Esophagus squamous epithelium (tissue), 4 donors: ENCODE results near the gene TSHZ2.

ENCODE experiments used
- CTCF ChIP-seq, 6 experiments: fragments of 450-650 bp in 4 of 6; fragments of 200-600 bp in 2 of 6; sonication (generic) in 2 of 6; IDR thresholded peaks; one replicate each; pipeline ENCODE4 v1.5.1; 2016 to 2019; ENCODE audit warnings: antibody characterized with exemption in 6 of 6, mild to moderate bottlenecking in 4 of 6, moderate library complexity in 4 of 6
- POLR2A ChIP-seq, 4 donors: fragments of 450-650 bp; IDR thresholded peaks; one replicate each; pipeline ENCODE4 v1.6.1; 2017; ENCODE audit warnings: antibody characterized with exemption in 4 of 4, mild to moderate bottlenecking in 4 of 4, moderate library complexity in 3 of 4

- TF ChIP-seq POLR2A (IDR thresholded peaks at IDR 0.05) (no peak), CTCF (IDR thresholded peaks at IDR 0.05) (no peak)
Measured at GRCh38 chr20:53011640-53012039, 39.5 kb downstream of the TSHZ2 start.
